ENCODE measurements around the gene SAPCD2.

DNA sequence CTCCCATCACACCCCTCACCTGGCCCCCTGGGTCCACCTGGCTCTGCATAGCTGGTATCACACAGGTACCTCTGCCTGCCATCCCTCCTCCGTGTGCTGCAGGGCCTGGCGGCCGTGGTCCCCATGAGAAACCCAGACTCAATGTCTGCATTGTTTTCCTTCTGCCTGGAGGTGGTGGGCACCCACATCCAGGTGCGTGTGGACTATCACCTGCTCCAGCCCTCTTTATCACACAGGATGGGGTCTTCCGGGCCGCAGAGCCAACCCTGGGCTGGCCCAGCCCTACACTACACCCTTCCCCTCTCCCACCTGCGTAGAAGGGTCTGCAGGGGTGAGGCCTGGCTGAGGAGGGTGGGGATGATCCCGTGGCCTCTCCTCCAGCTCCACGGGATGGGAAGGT is 31.4 kb downstream of the SAPCD2 start:
- no peak for TF ChIP-seq BHLHE40 (IDR thresholded peaks at IDR 0.05; ENCODE audit: borderline replicate concordance)
- no peak for TF ChIP-seq ARNT (IDR thresholded peaks at IDR 0.05)
- no peak for TF ChIP-seq SP1 (IDR thresholded peaks at IDR 0.05)
